Peyer's patch (tissue), 4 donors: ENCODE measurements around the gene B4GALNT1.
"Not testable (repeated sequence)": the region's sequence is repeated elsewhere in the genome, so short reads cannot be mapped to it uniquely, and the experiment has no call there.

Experiments used
- POLR2A ChIP-seq, 2 donors: fragments of 450-650 bp; IDR thresholded peaks; one replicate each; pipeline ENCODE4 v1.5.1; 2017; ENCODE audit warnings: antibody characterized with exemption in 2 of 2, mild to moderate bottlenecking in 2 of 2, moderate library complexity in 2 of 2
- TF ChIP-seq, protein P1 (sequence below), 6 experiments: fragments of 450-650 bp in 4 of 6; fragments of 200-600 bp in 2 of 6; sonication (generic) in 1 of 6; IDR thresholded peaks; one replicate each; pipeline ENCODE4 v1.5.1; 2017 to 2019; ENCODE audit warnings: antibody characterized with exemption in 6 of 6, mild to moderate bottlenecking in 3 of 6, moderate library complexity in 1 of 6

DNA sequence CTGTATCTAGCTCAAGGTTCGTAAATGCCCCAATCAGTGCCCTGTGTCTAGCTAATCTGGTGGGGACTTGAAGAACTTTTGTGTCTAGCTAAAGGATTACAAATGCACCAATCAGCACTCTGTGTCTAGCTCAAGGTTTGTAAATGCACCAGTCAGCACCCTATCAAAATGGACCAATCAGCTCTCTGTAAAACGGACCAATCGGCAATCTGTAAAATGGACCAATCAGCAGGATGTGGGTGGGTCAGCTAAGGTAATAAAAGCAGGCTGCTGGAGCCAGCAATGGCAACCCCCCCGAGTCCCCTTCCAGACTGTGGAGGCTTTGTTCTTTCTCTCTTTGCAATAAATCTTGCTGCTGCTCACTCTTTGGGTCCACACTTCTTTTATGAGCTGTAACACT, 23.4 kb upstream of the B4GALNT1 start:
- TF ChIP-seq, protein P1, sequence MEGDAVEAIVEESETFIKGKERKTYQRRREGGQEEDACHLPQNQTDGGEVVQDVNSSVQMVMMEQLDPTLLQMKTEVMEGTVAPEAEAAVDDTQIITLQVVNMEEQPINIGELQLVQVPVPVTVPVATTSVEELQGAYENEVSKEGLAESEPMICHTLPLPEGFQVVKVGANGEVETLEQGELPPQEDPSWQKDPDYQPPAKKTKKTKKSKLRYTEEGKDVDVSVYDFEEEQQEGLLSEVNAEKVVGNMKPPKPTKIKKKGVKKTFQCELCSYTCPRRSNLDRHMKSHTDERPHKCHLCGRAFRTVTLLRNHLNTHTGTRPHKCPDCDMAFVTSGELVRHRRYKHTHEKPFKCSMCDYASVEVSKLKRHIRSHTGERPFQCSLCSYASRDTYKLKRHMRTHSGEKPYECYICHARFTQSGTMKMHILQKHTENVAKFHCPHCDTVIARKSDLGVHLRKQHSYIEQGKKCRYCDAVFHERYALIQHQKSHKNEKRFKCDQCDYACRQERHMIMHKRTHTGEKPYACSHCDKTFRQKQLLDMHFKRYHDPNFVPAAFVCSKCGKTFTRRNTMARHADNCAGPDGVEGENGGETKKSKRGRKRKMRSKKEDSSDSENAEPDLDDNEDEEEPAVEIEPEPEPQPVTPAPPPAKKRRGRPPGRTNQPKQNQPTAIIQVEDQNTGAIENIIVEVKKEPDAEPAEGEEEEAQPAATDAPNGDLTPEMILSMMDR (IDR thresholded peaks at IDR 0.05): not testable (repeated sequence)
- TF ChIP-seq POLR2A (IDR thresholded peaks at IDR 0.05): not testable (repeated sequence)
